WERI-Rb-1 (cell line): ENCODE results near the gene UBC.

Experiments used
- DNase-seq: peaks from one replicate; pipeline ENCODE4 v3.0.0-alpha.2; 2020
- H3K27ac ChIP-seq: fragments of 250-450 bp; sonication (Bioruptor Pico); 2 replicates; pipeline ENCODE4 v1.5.1; 2020; ENCODE audit warnings: mild to moderate bottlenecking, moderate library complexity
- H3K27me3 ChIP-seq: fragments of 250-450 bp; sonication (Bioruptor Pico); 2 replicates; pipeline ENCODE4 v1.5.1; 2021; ENCODE audit warnings: mild to moderate bottlenecking, low read depth, moderate library complexity; ENCODE audit not compliant: insufficient read depth, severe bottlenecking
- H3K36me3 ChIP-seq: fragments of 250-450 bp; sonication (Bioruptor Pico); 2 replicates; pipeline ENCODE4 v1.5.1; 2020; ENCODE audit warnings: mild to moderate bottlenecking, moderate library complexity
- H3K4me3 ChIP-seq: 2 replicates; pipeline ENCODE4 v1.5.1; 2011; ENCODE audit warnings: low read depth, mild to moderate bottlenecking, control low read depth, low read length
- H3K9me3 ChIP-seq: fragments of 250-450 bp; sonication (Bioruptor Pico); 2 replicates; pipeline ENCODE4 v1.5.1; 2021; ENCODE audit warnings: mild to moderate bottlenecking, moderate library complexity; ENCODE audit not compliant: severe bottlenecking
- CTCF ChIP-seq: IDR thresholded peaks from 2 replicates; pipeline ENCODE4 v1.5.1; 2011; ENCODE audit warnings: low read depth, mild to moderate bottlenecking, control low read depth, inconsistent platforms, low read length

The UBC gene

GRCh38 chr12:124870515-124870914, 43.9 kb downstream of the UBC start:
- no peaks in the 10 kb centered on the region for H3K36me3 ChIP-seq
- TF ChIP-seq CTCF: no peak
- no peaks in the 10 kb centered on the region for H3K27me3 ChIP-seq
- DNase-seq: no peak
- no peak overlapping the region for H3K4me3 ChIP-seq
- no peaks in the 10 kb centered on the region for H3K9me3 ChIP-seq
- no peak overlapping the region for H3K27ac ChIP-seq

GRCh38 chr12:124869059-124869665, 45.3 kb downstream of the UBC start:
- no peak for TF ChIP-seq CTCF
- Histone ChIP-seq H3K27ac (no peak overlapping the region), H3K9me3 (peaks cover 2% of the 10 kb centered on the region), H3K4me3 (no peak overlapping the region), H3K36me3 (no peaks in the 10 kb centered on the region), H3K27me3 (no peaks in the 10 kb centered on the region)
- DNase-seq: peak; percentile 27

GRCh38 chr12:124868252-124869058, 46.0 kb downstream of the UBC start:
- no peak for DNase-seq
- Histone ChIP-seq H3K27me3 (no peaks in the 10 kb centered on the region), H3K27ac (no peak overlapping the region), H3K36me3 (no peaks in the 10 kb centered on the region), H3K4me3 (no peak overlapping the region), H3K9me3 (peaks cover 2% of the 10 kb centered on the region)
- no peak for TF ChIP-seq CTCF

GRCh38 chr12:124867401-124867930, 47.0 kb downstream of the UBC start:
- Histone ChIP-seq H3K4me3 (no peak overlapping the region), H3K36me3 (no peaks in the 10 kb centered on the region), H3K27ac (no peak overlapping the region), H3K9me3 (peaks cover 2% of the 10 kb centered on the region), H3K27me3 (no peaks in the 10 kb centered on the region)
- no peak for DNase-seq
- no peak for TF ChIP-seq CTCF

GRCh38 chr12:124866883-124867400, 47.5 kb downstream of the UBC start:
- TF ChIP-seq CTCF: no peak
- no peak for DNase-seq
- H3K27ac ChIP-seq: no peak overlapping the region
- no peaks in the 10 kb centered on the region for H3K27me3 ChIP-seq
- H3K9me3 ChIP-seq: peaks cover 2% of the 10 kb centered on the region
- H3K36me3 ChIP-seq: no peaks in the 10 kb centered on the region
- no peak overlapping the region for H3K4me3 ChIP-seq
